ENCODE data around the gene SRBD1. TPM values are rescaled to one million over a fixed set of nuclear protein-coding genes. Genes with fewer than 3 reads are reported as not detected.

Gene SRBD1
- total RNA-seq, 4 donors from 2014 or later: 9.0 to 22.0 (median 13.0) TPM

DNA sequence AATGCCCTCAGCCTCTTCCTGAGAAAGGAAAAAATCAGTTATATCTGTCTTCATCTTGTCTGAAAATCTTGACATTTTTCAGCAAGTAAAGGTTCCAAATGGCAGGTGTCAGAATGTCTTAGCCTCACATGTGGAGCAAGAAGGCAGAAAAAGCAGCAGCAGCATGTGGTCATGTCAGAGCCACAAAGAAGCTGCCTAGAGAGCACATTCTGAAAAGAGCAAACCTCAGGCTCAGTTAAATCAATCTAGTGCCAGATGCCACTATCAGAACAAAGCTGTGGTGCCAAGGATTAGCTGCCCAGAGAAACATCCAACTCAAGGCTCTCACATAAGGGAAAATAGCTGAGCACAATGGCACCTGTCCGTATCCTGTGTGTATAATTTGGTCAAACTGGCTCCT lies 105.9 kb downstream of the SRBD1 start:
- Histone ChIP-seq H3K4me1 (no peaks in the 10 kb centered on the region), H3K9me3 (peaks cover 0 to 5% (median 2%) of the 10 kb centered on the region in 4 donors), H3K27ac (replicated peaks in 1 of 4) (no peak overlapping the region), H3K36me3 (peaks cover 0 to 4% (median 0%) of the 10 kb centered on the region in 4 donors), H3K4me3 (no peak overlapping the region), H3K27me3 (no peaks in the 10 kb centered on the region)
- no peak for DNase-seq (ENCODE audit: extremely low spot score)
- TF ChIP-seq EP300 (IDR thresholded peaks at IDR 0.05) (no peak), CTCF (IDR thresholded peaks at IDR 0.05) (no peak), POLR2A (IDR thresholded peaks at IDR 0.05; ENCODE audit: low read depth) (no peak), POLR2AphosphoS5 (IDR thresholded peaks at IDR 0.05) (no peak)
- intact Hi-C loops (cut with DNase I): no loop called here
- 100% methylated on average over 1 of the region's 1 CpG for WGBS

- intact Hi-C loops (cut with DNase I): no loop called here
- H3K27me3 ChIP-seq: no peaks in the 10 kb centered on the region
Measured at GRCh38 chr2:45498661-45499550, 112.2 kb downstream of the SRBD1 start.

GRCh38 chr2:45497355-45497754 lies 113.7 kb downstream of the SRBD1 start:
- Histone ChIP-seq H3K4me1 (no peaks in the 10 kb centered on the region), H3K27me3 (no peaks in the 10 kb centered on the region), H3K27ac (replicated peaks in 1 of 4) (no peak overlapping the region), H3K9me3 (peaks cover 0 to 5% (median 2%) of the 10 kb centered on the region in 4 donors), H3K4me3 (no peak overlapping the region), H3K36me3 (peaks cover 0 to 4% (median 2%) of the 10 kb centered on the region in 4 donors)
- intact Hi-C loops (cut with DNase I): no loop called here
- no peak for DNase-seq (ENCODE audit: extremely low spot score)
- 90% methylated on average over 2 of the region's 2 CpGs for WGBS
- TF ChIP-seq POLR2A (IDR thresholded peaks at IDR 0.05; ENCODE audit: low read depth): no peak
- TF ChIP-seq EP300 (IDR thresholded peaks at IDR 0.05): no peak
- TF ChIP-seq CTCF (IDR thresholded peaks at IDR 0.05): no peak
- TF ChIP-seq POLR2AphosphoS5 (IDR thresholded peaks at IDR 0.05): no peak

More at GRCh38 chr2:45498661-45499550, 112.2 kb downstream of the SRBD1 start:
- peaks cover 0 to 5% (median 2%) of the 10 kb centered on the region in 4 donors for H3K9me3 ChIP-seq
- TF ChIP-seq POLR2A (IDR thresholded peaks at IDR 0.05; ENCODE audit: low read depth): no peak
- TF ChIP-seq CTCF (IDR thresholded peaks at IDR 0.05): no peak
- no peak for TF ChIP-seq EP300 (IDR thresholded peaks at IDR 0.05)
- no peak for TF ChIP-seq POLR2AphosphoS5 (IDR thresholded peaks at IDR 0.05)
- peaks cover 0 to 4% (median 0%) of the 10 kb centered on the region in 4 donors for H3K36me3 ChIP-seq
- H3K27ac ChIP-seq (replicated peaks in 1 of 4): no peak overlapping the region
- DNase-seq (ENCODE audit: extremely low spot score): no peak
- H3K4me1 ChIP-seq: no peaks in the 10 kb centered on the region
- H3K4me3 ChIP-seq: no peak overlapping the region
- WGBS: 82% methylated on average over 1 of the region's 1 CpG

DNA sequence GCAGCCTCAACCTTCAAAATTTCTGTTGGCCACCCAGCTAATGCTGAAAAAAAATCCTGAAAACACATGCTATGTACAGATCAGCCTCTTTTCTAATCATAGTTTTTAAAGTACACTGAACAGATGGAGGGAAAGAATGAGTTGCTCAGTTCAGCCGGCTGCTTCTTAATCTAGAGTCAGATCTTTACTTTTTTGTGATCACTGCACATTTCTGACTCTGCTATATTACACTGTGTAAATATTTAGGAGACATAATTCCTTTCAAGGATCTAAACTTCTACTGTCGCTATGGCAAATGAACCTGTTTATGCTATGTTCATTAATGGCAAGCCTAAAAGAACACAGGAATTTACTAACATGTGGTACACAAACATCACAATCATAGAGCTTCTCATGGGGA lies 114.2 kb downstream of the SRBD1 start:
- Histone ChIP-seq H3K4me1 (no peaks in the 10 kb centered on the region), H3K27ac (replicated peaks in 1 of 4) (no peak overlapping the region), H3K27me3 (no peaks in the 10 kb centered on the region), H3K36me3 (peaks cover 0 to 4% (median 2%) of the 10 kb centered on the region in 4 donors), H3K4me3 (no peak overlapping the region), H3K9me3 (peaks cover 0 to 5% (median 2%) of the 10 kb centered on the region in 4 donors)
- no peak for DNase-seq (ENCODE audit: extremely low spot score)
- TF ChIP-seq CTCF (IDR thresholded peaks at IDR 0.05) (no peak), POLR2AphosphoS5 (IDR thresholded peaks at IDR 0.05) (no peak), POLR2A (IDR thresholded peaks at IDR 0.05; ENCODE audit: low read depth) (no peak), EP300 (IDR thresholded peaks at IDR 0.05) (no peak)
- intact Hi-C loops (cut with DNase I): no loop called here
- 71% methylated on average over 2 of the region's 2 CpGs for WGBS

All from esophagus muscularis mucosa (tissue), 4 donors.